HG03064 (cell line): ENCODE data around the gene KLHL14.
"Not testable (repeated sequence)": the region's sequence is repeated elsewhere in the genome, so short reads cannot be mapped to it uniquely, and the experiment has no call there.

Experiments
- ATAC-seq: cut with Tn5 transposase; IDR thresholded peaks from one replicate; pipeline ENCODE4 v1.9.1; 2021; ENCODE audit warnings: low read depth; ENCODE audit not compliant: unreplicated experiment

KLHL14 gene

GRCh38 chr18:32772581-32773381 is at the start of gene KLHL14:
Gene KLHL14 (minus strand): TSS chr18:32773023. CDS start chr18:32770591, 2,432 bp downstream.
- ATAC-seq = no peak

GRCh38 chr18:32822197-32822596 is 49.4 kb upstream of the KLHL14 start:
- no peak for ATAC-seq

GRCh38 chr18:32815881-32816280 is 43.1 kb upstream of the KLHL14 start:
- no peak for ATAC-seq

GRCh38 chr18:32812342-32812741 is 39.5 kb upstream of the KLHL14 start:
- no peak for ATAC-seq

GRCh38 chr18:32810314-32810713 is 37.5 kb upstream of the KLHL14 start:
- ATAC-seq = no peak

- no peak for ATAC-seq
These were observed 32.5 kb upstream of the KLHL14 start for GRCh38 chr18:32805354-32805753.

- ATAC-seq = no peak
These were observed 31.5 kb upstream of the KLHL14 start for GRCh38 chr18:32804134-32804888.

GRCh38 chr18:32803568-32803967 is 30.7 kb upstream of the KLHL14 start:
- peak; percentile 86 for ATAC-seq

- peak; percentile 47 for ATAC-seq
These were observed 30.0 kb upstream of the KLHL14 start for GRCh38 chr18:32802591-32803451.

- no peak for ATAC-seq
These were observed 28.4 kb upstream of the KLHL14 start for GRCh38 chr18:32801228-32801627.

GRCh38 chr18:32798209-32798960 is 25.6 kb upstream of the KLHL14 start:
- no peak for ATAC-seq

- not testable (repeated sequence) for ATAC-seq
These were observed 21.8 kb upstream of the KLHL14 start for GRCh38 chr18:32794667-32795066.

GRCh38 chr18:32779010-32779409 is 6.2 kb upstream of the KLHL14 start:
- no peak for ATAC-seq

GRCh38 chr18:32777049-32777448 is 4.2 kb upstream of the KLHL14 start:
- ATAC-seq = no peak

- ATAC-seq = no peak
These were observed 3.7 kb upstream of the KLHL14 start for GRCh38 chr18:32776561-32776960.

- ATAC-seq = no peak
These were observed 2.8 kb upstream of the KLHL14 start for GRCh38 chr18:32775628-32776027.

- no peak for ATAC-seq
These were observed 524 bp upstream of the KLHL14 start for GRCh38 chr18:32773382-32773712.

GRCh38 chr18:32771871-32772580 is 797 bp downstream of the KLHL14 start:
- ATAC-seq = no peak

- ATAC-seq = no peak
These were observed 1.6 kb downstream of the KLHL14 start for GRCh38 chr18:32771169-32771751.
